BJ (cell line): Measurements from ENCODE around the gene GFOD1. TPM values are rescaled to one million over a fixed set of nuclear protein-coding genes. Genes with fewer than 3 reads are reported as not detected.

ENCODE experiments used
- CTCF ChIA-PET: fragments of 350-600 bp; formaldehyde crosslinking; extraction: SDS; loops from one replicate; lab custom pipeline; 2021; ENCODE audit warnings: antibody characterized with exemption, inconsistent platforms; lab: Yijun Ruan, JAX
- POLR2A ChIA-PET: fragments of 300-600 bp; sonication (Branson Sonifier 250); formaldehyde crosslinking; extraction: SDS; loops from one replicate; lab custom pipeline; 2021; ENCODE audit warnings: antibody characterized with exemption; lab: Charles Lee
- DNase-seq: peaks from one replicate; pipeline ENCODE4 v3.0.0-alpha.2; 2011; ENCODE audit warnings: low read depth
- H3K27me3 ChIP-seq: 2 replicates; pipeline ENCODE4 v1.6.0; 2011; ENCODE audit warnings: low read length; ENCODE audit not compliant: control insufficient read depth, insufficient read depth
- H3K36me3 ChIP-seq: 2 replicates; pipeline ENCODE4 v1.5.1; 2011; ENCODE audit warnings: low read length; ENCODE audit not compliant: control insufficient read depth, insufficient read depth
- H3K4me3 ChIP-seq: 2 replicates; pipeline ENCODE4 v1.5.1; 2011; ENCODE audit warnings: low read depth, mild to moderate bottlenecking, control low read depth, low read length
- polyA plus RNA-seq: library from polyadenylated mRNA; depleted of rRNA; stranded (reverse); fragments of >200 nt; gene quantifications from 2 replicates; pipeline ENCODE4 v1.2.3, GENCODE V29; 2011
- TF ChIP-seq, protein P1 (sequence below): IDR thresholded peaks from 2 replicates; pipeline ENCODE4 v1.5.1; 2011; ENCODE audit warnings: low read depth, mild to moderate bottlenecking, control low read depth, inconsistent platforms, low read length, moderate library complexity; ENCODE audit not compliant: insufficient read depth

GFOD1 gene
- polyA plus RNA-seq, 1 experiment: 0.76 TPM

DNA sequence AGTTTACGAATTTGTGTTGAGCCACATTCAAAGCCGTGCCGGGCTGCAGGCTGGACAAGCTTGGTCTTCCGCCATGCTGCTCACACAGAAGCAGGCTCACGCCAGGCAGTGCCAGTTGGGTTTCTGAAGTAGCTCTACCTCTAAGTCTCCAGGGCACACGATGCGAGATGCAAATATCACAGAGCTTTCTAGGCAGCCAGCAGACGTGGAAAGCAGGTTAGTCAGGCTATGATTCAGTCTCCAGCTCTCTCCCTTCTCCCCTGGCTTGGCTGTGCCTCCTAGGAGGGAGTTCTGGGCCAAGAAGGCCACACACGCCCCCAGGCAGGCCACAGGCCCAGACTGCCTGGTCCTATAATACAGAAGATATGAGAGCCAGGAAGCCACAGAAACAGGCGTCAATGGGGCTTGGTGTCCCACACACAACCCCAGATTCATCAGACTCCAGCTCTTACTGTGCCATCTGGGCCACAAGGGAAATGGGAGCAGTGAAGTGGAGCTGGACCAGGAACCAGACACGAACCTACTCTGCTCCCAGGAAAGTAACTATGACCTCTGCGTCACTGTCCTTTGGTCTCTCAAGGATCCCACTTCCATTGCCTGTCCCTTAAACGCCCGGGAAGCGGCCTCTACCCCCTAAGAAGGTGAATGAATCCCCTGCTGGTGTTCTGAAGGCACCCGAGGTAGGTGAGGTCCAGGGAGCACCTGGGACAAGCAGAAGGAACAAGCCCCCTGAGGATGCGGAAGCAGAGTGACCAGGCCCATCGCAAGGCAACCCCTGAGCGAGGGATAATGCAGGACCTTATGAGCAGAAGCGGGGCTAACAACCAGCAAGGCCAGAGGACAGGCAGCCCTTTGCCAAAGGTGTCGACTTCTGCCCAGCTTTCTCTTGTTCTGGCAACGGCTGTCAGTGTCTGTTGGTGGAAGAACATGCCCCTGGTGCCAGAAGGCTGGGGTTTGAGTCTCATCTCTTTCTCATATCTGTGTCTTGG lies 61.2 kb downstream of the GFOD1 start:
- CTCF ChIA-PET: interaction anchor here (0.7 to 1.4 kb wide), 4 partner anchors 9 to 149 kb away, joined by 3 to 4 read pairs (median 3); partner anchors contain the start of gene GFOD1
- DNase-seq: no peak
- TF ChIP-seq, protein P1, sequence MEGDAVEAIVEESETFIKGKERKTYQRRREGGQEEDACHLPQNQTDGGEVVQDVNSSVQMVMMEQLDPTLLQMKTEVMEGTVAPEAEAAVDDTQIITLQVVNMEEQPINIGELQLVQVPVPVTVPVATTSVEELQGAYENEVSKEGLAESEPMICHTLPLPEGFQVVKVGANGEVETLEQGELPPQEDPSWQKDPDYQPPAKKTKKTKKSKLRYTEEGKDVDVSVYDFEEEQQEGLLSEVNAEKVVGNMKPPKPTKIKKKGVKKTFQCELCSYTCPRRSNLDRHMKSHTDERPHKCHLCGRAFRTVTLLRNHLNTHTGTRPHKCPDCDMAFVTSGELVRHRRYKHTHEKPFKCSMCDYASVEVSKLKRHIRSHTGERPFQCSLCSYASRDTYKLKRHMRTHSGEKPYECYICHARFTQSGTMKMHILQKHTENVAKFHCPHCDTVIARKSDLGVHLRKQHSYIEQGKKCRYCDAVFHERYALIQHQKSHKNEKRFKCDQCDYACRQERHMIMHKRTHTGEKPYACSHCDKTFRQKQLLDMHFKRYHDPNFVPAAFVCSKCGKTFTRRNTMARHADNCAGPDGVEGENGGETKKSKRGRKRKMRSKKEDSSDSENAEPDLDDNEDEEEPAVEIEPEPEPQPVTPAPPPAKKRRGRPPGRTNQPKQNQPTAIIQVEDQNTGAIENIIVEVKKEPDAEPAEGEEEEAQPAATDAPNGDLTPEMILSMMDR: no peak
- Histone ChIP-seq H3K4me3 (no peak overlapping the region), H3K36me3 (no peaks in the 10 kb centered on the region), H3K27me3 (no peaks in the 10 kb centered on the region)
- POLR2A ChIA-PET: no interaction called here

DNA sequence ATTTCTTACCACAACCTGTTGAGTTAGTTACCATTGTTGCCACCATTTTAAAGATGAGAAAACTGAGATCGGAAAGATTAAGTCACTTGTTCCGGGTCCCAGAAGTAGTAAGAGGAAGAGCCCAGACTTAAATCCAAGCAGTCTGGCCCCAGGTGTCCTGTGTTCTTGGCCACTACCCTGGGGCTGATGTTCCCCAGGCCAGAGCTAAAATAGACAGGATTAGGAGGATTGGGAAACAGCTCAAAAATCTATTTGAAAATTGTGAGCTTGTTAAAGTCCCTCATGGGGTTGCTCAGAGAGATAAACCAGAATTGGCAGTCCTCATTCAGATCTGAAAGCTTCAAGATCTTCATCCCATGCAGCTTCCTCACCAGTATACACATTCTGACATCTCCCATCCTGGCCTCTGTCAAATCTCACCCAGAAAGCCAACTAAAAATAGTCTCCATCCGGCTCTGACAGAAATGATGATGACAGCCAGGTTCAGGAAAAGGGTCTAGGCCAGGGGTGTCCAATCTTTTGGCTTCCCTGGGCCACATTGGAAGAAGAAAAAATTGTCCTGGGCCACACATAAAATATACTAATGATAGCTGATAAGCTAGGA lies 62.0 kb downstream of the GFOD1 start:
- Histone ChIP-seq H3K4me3 (no peak overlapping the region), H3K27me3 (no peaks in the 10 kb centered on the region), H3K36me3 (no peaks in the 10 kb centered on the region)
- DNase-seq: no peak
- CTCF ChIA-PET: interaction anchor here (1.1 to 1.4 kb wide), 4 partner anchors 13 to 150 kb away, joined by 3 to 4 read pairs (median 3); partner anchors contain the start of gene GFOD1
- POLR2A ChIA-PET: no interaction called here
- TF ChIP-seq, protein P1: no peak

GRCh38 chr6:13423252-13423651 lies 64.1 kb downstream of the GFOD1 start:
- CTCF ChIA-PET: interaction anchor here (0.8 kb wide), 1 partner anchor 10 kb away, joined by 3 read pairs; no protein-coding TSS in a partner anchor
- no peak for DNase-seq
- Histone ChIP-seq H3K4me3 (no peak overlapping the region), H3K27me3 (no peaks in the 10 kb centered on the region), H3K36me3 (no peaks in the 10 kb centered on the region)
- TF ChIP-seq, protein P1: no peak
- POLR2A ChIA-PET: no interaction called here

DNA sequence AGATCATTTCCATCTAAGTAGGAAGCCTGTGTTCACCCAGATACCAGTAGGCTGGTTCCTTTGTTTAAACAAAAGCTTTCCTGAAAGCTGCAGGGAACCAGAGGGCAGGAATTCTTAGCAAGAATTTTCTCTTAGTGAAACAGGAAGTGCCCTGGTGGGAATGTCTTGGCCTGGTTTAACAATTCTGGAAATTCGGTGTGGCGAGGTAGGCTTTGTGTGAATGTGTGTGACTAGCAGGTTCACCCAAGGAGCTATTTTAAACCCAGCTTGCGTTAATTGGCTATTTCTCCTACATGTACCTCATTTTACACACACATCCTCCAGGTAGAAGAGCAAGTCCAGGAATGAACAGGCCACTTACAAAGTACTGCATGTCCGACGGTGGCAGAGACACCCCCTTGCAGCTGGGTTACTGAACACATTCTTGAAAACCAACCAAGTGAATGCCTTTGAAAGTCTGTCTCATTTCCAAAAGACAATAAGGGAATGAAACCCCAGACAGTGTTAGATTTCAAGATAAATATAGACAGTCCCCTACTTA lies 64.6 kb downstream of the GFOD1 start:
- DNase-seq: no peak
- TF ChIP-seq, protein P1: no peak
- POLR2A ChIA-PET: no interaction called here
- Histone ChIP-seq H3K27me3 (no peaks in the 10 kb centered on the region), H3K36me3 (no peaks in the 10 kb centered on the region), H3K4me3 (no peak overlapping the region)
- CTCF ChIA-PET: interaction anchor here (0.8 kb wide), 1 partner anchor 10 kb away, joined by 3 read pairs; no protein-coding TSS in a partner anchor
